Thyroid gland (tissue), 4 donors: Measurements from ENCODE around the gene FECH. TPM values are rescaled to one million over a fixed set of nuclear protein-coding genes. Genes with fewer than 3 reads are reported as not detected.
A peak's percentile ranks its signal among the peaks of the same experiment; 100 is the strongest.

Experiments used
- DNase-seq, 2 donors: peaks; one replicate each; pipeline ENCODE4 v3.0.0-alpha.2; 2019
- H3K27ac ChIP-seq, 3 donors: fragments of 200-600 bp; sonication (generic); 1 replicate in 2 of 3; 2 replicates in 1 of 3; pipeline ENCODE4 v1.5.1; 2016 to 2019; ENCODE audit warnings: mild to moderate bottlenecking in 1 of 3, moderate library complexity in 1 of 3
- H3K27me3 ChIP-seq: fragments of 200-600 bp; sonication (generic); one replicate; pipeline ENCODE4 v1.5.1; 2019
- H3K36me3 ChIP-seq, 2 donors: fragments of 200-600 bp; sonication (generic); one replicate each; pipeline ENCODE4 v1.5.1; 2016 to 2019
- H3K4me1 ChIP-seq, 2 donors: fragments of 200-600 bp; sonication (generic); one replicate each; pipeline ENCODE4 v1.5.1; 2017 to 2019
- H3K4me3 ChIP-seq, 3 donors: fragments of 200-600 bp; sonication (generic); replicated peaks in 1 of 3; 1 replicate in 2 of 3; 2 replicates in 1 of 3; pipeline ENCODE4 v1.5.1; 2016; ENCODE audit warnings: mild to moderate bottlenecking in 1 of 3
- H3K9me3 ChIP-seq: fragments of 200-600 bp; sonication (generic); one replicate; pipeline ENCODE4 v1.5.1; 2017
- CTCF ChIP-seq, 6 experiments: fragments of 200-600 bp in 3 of 6; fragments of 450-650 bp in 3 of 6; sonication (generic) in 3 of 6; IDR thresholded peaks; one replicate each; pipeline ENCODE4 v1.5.1; 2016 to 2019; ENCODE audit warnings: antibody characterized with exemption in 6 of 6, mild to moderate bottlenecking in 2 of 6, inconsistent platforms in 1 of 6, moderate library complexity in 1 of 6
- POLR2A ChIP-seq, 2 donors: fragments of 450-650 bp; IDR thresholded peaks; one replicate each; pipeline ENCODE4 v1.6.1; 2017; ENCODE audit warnings: antibody characterized with exemption in 2 of 2, mild to moderate bottlenecking in 2 of 2, moderate library complexity in 1 of 2
- WGBS, 2 donors: methylation state at CpG; one replicate each; pipeline ENCODE4 v1.1.5; 2017; 5-methylcytosine and 5-hydroxymethylcytosine counted together
- intact Hi-C: fragments of 100-400 bp; cut with DNase I; formaldehyde crosslinking; loops from one replicate; pipeline ENCODE4 v1.15.1; 2023
- total RNA-seq, 4 donors: library from RNA; depleted of rRNA; stranded (reverse); fragments of >200 nt; gene quantifications; one replicate each; pipeline ENCODE4 v1.2.3, GENCODE V29; 2016

FECH gene
- total RNA-seq, 4 donors from 2014 or later: 65.7 to 168 (median 135) TPM

GRCh38 chr18:57574866-57575265 is 11.6 kb downstream of the FECH start:
- intact Hi-C loops: no loop called here
- no peak for DNase-seq
- no peak overlapping the region for H3K27ac ChIP-seq

GRCh38 chr18:57570162-57570561 is 16.3 kb downstream of the FECH start:
- no peaks in the 10 kb centered on the region for H3K27me3 ChIP-seq
- H3K9me3 ChIP-seq: no peaks in the 10 kb centered on the region
- no peak overlapping the region for H3K4me3 ChIP-seq
- TF ChIP-seq POLR2A (IDR thresholded peaks at IDR 0.05): no peak
- no peak for TF ChIP-seq CTCF (IDR thresholded peaks at IDR 0.05)
- intact Hi-C loops: no loop called here
- peaks cover 31 to 41% of the 10 kb centered on the region in 2 donors for H3K36me3 ChIP-seq
- DNase-seq: no peak
- H3K27ac ChIP-seq: no peak overlapping the region
- no peaks in the 10 kb centered on the region for H3K4me1 ChIP-seq
- 93 to 94% methylated on average over 4 of the region's 4 CpGs for WGBS, 2 donors

More at GRCh38 chr18:57574866-57575265, 11.6 kb downstream of the FECH start:
- peaks cover 44% of the 10 kb centered on the region in 2 donors for H3K36me3 ChIP-seq
- no peaks in the 10 kb centered on the region for H3K4me1 ChIP-seq
- TF ChIP-seq CTCF (IDR thresholded peaks at IDR 0.05) (no peak), POLR2A (IDR thresholded peaks at IDR 0.05) (no peak)
- H3K9me3 ChIP-seq: no peaks in the 10 kb centered on the region
- 66% methylated on average over 4 of the region's 4 CpGs for WGBS, 2 donors
- H3K27me3 ChIP-seq: no peaks in the 10 kb centered on the region
- no peak overlapping the region for H3K4me3 ChIP-seq

GRCh38 chr18:57569133-57569532 is 17.4 kb downstream of the FECH start:
- intact Hi-C loops: no loop called here
- WGBS, 2 donors: 72 to 76% methylated on average over 2 of the region's 2 CpGs

GRCh38 chr18:57561728-57562423 is 24.6 kb downstream of the FECH start:
- intact Hi-C loops: no loop called here
- H3K27ac ChIP-seq: no peak overlapping the region
- 50 to 52% methylated on average over 4 of the region's 4 CpGs for WGBS, 2 donors
- TF ChIP-seq POLR2A (IDR thresholded peaks at IDR 0.05) (no peak), CTCF (IDR thresholded peaks at IDR 0.05) (peak; percentile 61 to 77 (median 68))
- H3K36me3 ChIP-seq: peaks cover 8 to 27% of the 10 kb centered on the region in 2 donors
- no peaks in the 10 kb centered on the region for H3K27me3 ChIP-seq
- H3K9me3 ChIP-seq: no peaks in the 10 kb centered on the region
- no peak for DNase-seq
- H3K4me3 ChIP-seq: no peak overlapping the region
- H3K4me1 ChIP-seq: no peaks in the 10 kb centered on the region

More at GRCh38 chr18:57569133-57569532, 17.4 kb downstream of the FECH start:
- TF ChIP-seq POLR2A (IDR thresholded peaks at IDR 0.05): no peak
- TF ChIP-seq CTCF (IDR thresholded peaks at IDR 0.05): no peak
- no peaks in the 10 kb centered on the region for H3K27me3 ChIP-seq
- no peaks in the 10 kb centered on the region for H3K9me3 ChIP-seq
- H3K4me1 ChIP-seq: no peaks in the 10 kb centered on the region
- no peak overlapping the region for H3K4me3 ChIP-seq
- no peak for DNase-seq
- H3K36me3 ChIP-seq: peaks cover 31 to 40% of the 10 kb centered on the region in 2 donors
- H3K27ac ChIP-seq: no peak overlapping the region

- intact Hi-C loops: no loop called here
- no peak for DNase-seq
- Histone ChIP-seq H3K27ac (no peak overlapping the region), H3K27me3 (no peaks in the 10 kb centered on the region), H3K9me3 (no peaks in the 10 kb centered on the region), H3K4me3 (no peak overlapping the region), H3K36me3 (peaks cover 8 to 26% of the 10 kb centered on the region in 2 donors), H3K4me1 (no peaks in the 10 kb centered on the region)
- WGBS, 2 donors: 91% methylated on average over 6 of the region's 6 CpGs
- TF ChIP-seq CTCF (IDR thresholded peaks at IDR 0.05) (no peak), POLR2A (IDR thresholded peaks at IDR 0.05) (no peak)
Observed at GRCh38 chr18:57561261-57561660, 25.2 kb downstream of the FECH start.
